Peyer's patch (tissue), 4 donors: Measurements from ENCODE around the gene ATP2B2. TPM values are rescaled to one million over a fixed set of nuclear protein-coding genes. Genes with fewer than 3 reads are reported as not detected.
A peak's percentile ranks its signal among the peaks of the same experiment; 100 is the strongest.

Experiments used
- DNase-seq, 3 donors: peaks; one replicate each; pipeline ENCODE4 v3.0.0-alpha.2; 2017 to 2019
- H3K27ac ChIP-seq, 4 donors: fragments of 200-600 bp; sonication (generic); one replicate each; pipeline ENCODE4 v1.5.1; 2016 to 2019
- H3K27me3 ChIP-seq, 2 donors: fragments of 200-600 bp; sonication (generic); one replicate each; pipeline ENCODE4 v1.5.1; 2019
- H3K36me3 ChIP-seq, 3 donors: fragments of 200-600 bp; sonication (generic); one replicate each; pipeline ENCODE4 v1.5.1; 2016 to 2019
- H3K4me1 ChIP-seq, 4 donors: fragments of 200-600 bp; sonication (generic); one replicate each; pipeline ENCODE4 v1.5.1; 2016 to 2019
- H3K4me3 ChIP-seq, 4 donors: fragments of 200-600 bp; sonication (generic); 1 replicate in 3 of 4; 2 replicates in 1 of 4; pipeline ENCODE4 v1.5.1; 2016 to 2019; ENCODE audit warnings: mild to moderate bottlenecking in 1 of 4
- H3K9me3 ChIP-seq, 4 donors: fragments of 200-600 bp; sonication (generic); one replicate each; pipeline ENCODE4 v1.5.1; 2016 to 2019; ENCODE audit warnings: mild to moderate bottlenecking in 1 of 4
- POLR2A ChIP-seq, 2 donors: fragments of 450-650 bp; IDR thresholded peaks; one replicate each; pipeline ENCODE4 v1.5.1; 2017; ENCODE audit warnings: antibody characterized with exemption in 2 of 2, mild to moderate bottlenecking in 2 of 2, moderate library complexity in 2 of 2
- total RNA-seq, 4 donors: library from RNA; depleted of rRNA; stranded (reverse); fragments of >200 nt; gene quantifications; one replicate each; pipeline ENCODE4 v1.1.0, GENCODE V29; 2016
- TF ChIP-seq, protein P1 (sequence below), 6 experiments: fragments of 450-650 bp in 4 of 6; fragments of 200-600 bp in 2 of 6; sonication (generic) in 1 of 6; IDR thresholded peaks; one replicate each; pipeline ENCODE4 v1.5.1; 2017 to 2019; ENCODE audit warnings: antibody characterized with exemption in 6 of 6, mild to moderate bottlenecking in 3 of 6, moderate library complexity in 1 of 6

The ATP2B2 gene
- total RNA-seq, 4 donors from 2014 or later = not detected

DNA sequence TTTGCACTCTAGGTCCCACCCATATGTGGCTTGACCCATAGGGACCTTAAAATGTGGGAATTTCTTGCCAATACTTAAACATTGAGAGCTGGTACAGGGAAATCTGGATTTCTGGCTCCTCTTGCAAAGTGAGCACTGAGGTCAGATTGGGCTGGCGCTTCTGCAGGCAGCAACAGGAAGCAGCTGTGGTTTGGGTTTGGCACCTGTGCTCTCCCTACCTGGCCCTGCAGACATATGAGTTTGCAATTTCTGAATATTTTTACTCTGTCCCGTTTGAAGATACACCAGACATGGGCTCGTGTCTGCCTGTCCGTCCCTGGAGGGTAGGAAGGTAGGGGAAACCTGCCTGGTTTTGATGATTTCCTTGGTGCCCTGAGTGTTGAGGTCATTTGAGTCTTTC lies 109.7 kb downstream of the ATP2B2 start:
- H3K27ac ChIP-seq = peak overlapping the region in 1 of 4 donors; percentile 49
- TF ChIP-seq, protein P1, sequence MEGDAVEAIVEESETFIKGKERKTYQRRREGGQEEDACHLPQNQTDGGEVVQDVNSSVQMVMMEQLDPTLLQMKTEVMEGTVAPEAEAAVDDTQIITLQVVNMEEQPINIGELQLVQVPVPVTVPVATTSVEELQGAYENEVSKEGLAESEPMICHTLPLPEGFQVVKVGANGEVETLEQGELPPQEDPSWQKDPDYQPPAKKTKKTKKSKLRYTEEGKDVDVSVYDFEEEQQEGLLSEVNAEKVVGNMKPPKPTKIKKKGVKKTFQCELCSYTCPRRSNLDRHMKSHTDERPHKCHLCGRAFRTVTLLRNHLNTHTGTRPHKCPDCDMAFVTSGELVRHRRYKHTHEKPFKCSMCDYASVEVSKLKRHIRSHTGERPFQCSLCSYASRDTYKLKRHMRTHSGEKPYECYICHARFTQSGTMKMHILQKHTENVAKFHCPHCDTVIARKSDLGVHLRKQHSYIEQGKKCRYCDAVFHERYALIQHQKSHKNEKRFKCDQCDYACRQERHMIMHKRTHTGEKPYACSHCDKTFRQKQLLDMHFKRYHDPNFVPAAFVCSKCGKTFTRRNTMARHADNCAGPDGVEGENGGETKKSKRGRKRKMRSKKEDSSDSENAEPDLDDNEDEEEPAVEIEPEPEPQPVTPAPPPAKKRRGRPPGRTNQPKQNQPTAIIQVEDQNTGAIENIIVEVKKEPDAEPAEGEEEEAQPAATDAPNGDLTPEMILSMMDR (IDR thresholded peaks at IDR 0.05) = no peak
- no peak for TF ChIP-seq POLR2A (IDR thresholded peaks at IDR 0.05)
- H3K4me3 ChIP-seq = no peak overlapping the region
- peaks cover 0 to 23% (median 11%) of the 10 kb centered on the region in 4 donors for H3K4me1 ChIP-seq
- peak; percentile 32 to 78 (median 70) for DNase-seq
- no peaks in the 10 kb centered on the region for H3K36me3 ChIP-seq
- no peaks in the 10 kb centered on the region for H3K9me3 ChIP-seq
- no peaks in the 10 kb centered on the region for H3K27me3 ChIP-seq

DNA sequence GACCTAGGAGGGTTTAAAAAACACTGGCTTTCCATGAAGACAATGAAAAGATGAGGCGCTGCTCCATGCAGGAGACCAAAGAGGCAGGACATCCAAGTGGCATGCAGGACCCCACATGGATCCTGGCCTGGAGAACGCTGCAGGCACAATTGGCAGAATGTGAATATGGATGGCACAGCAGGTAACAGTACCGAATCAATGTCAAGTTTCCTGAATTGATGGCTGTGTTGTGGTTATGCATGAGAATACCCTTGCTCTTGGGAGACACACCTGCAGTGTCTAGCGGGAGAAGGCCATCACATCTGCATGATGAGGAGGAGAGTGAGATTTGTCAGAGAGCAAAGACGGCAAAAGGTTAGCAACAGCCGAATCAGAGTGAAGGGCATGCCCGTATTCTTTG lies 110.2 kb downstream of the ATP2B2 start:
- no peak for TF ChIP-seq POLR2A (IDR thresholded peaks at IDR 0.05)
- TF ChIP-seq, protein P1 (IDR thresholded peaks at IDR 0.05) = no peak
- H3K9me3 ChIP-seq = no peaks in the 10 kb centered on the region

DNA sequence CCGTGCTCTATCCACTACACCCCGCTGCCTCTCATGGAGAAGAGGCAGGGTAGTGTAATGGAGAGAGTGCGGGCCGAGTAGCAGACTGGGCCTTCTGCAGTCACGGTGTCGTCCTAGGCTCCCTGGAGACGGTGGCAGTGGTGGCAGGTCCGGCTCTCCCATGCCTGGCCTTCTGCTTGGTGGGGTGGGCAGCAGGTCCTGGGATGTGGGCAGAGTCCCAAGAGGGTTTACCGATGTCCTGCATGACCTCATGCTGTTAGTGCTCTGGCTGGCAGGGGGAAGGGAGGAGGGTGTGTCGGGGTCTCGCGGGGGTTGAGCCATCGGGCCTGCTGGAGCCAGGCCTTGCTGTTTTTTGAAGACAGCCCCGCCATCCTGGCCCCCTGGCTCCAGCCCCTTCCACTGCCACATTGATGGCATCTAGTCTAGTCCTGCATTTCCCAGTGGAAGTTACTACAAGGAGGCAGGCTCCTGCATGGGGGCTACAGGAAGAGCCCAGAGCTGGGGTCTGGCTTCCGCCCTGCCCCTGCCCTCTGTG lies 110.8 kb downstream of the ATP2B2 start:
- Histone ChIP-seq H3K27me3 (no peaks in the 10 kb centered on the region), H3K27ac (no peak overlapping the region), H3K4me3 (no peak overlapping the region), H3K4me1 (peaks cover 0 to 26% (median 12%) of the 10 kb centered on the region in 4 donors), H3K9me3 (no peaks in the 10 kb centered on the region), H3K36me3 (no peaks in the 10 kb centered on the region)
- DNase-seq = peak in 1 of 3 donors; percentile 27
- TF ChIP-seq, protein P1 (IDR thresholded peaks at IDR 0.05) = no peak
- TF ChIP-seq POLR2A (IDR thresholded peaks at IDR 0.05) = no peak

More for the DNA sequence above, 110.2 kb downstream of the ATP2B2 start:
- H3K4me3 ChIP-seq = no peak overlapping the region
- H3K27me3 ChIP-seq = no peaks in the 10 kb centered on the region
- H3K27ac ChIP-seq = no peak overlapping the region
- peaks cover 0 to 26% (median 12%) of the 10 kb centered on the region in 4 donors for H3K4me1 ChIP-seq
- no peaks in the 10 kb centered on the region for H3K36me3 ChIP-seq
- no peak for DNase-seq

DNA sequence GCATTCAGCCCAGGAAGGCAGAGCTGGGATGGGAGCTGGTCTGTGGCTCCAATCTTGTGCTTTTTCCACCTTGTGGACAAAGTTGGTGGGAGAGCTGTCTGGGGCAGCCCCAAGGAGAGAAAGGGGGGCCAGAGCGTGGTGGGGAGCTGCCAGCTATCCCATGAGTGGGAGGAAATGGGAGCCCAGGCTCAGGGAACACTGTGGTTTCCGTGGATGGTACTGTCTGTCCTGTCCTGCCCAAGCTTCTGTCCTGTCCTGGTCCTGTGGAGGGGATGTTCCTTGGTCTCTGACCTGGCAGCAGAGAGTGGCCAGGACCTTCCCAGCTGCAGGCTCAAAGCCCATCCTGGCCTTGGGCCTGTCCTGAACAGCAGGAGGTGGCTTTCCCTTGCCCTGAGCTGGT lies 111.9 kb downstream of the ATP2B2 start:
- no peaks in the 10 kb centered on the region for H3K27me3 ChIP-seq
- DNase-seq = peak in 1 of 3 donors; percentile 21
- no peaks in the 10 kb centered on the region for H3K36me3 ChIP-seq
- H3K4me3 ChIP-seq = no peak overlapping the region
- H3K9me3 ChIP-seq = peaks cover 0 to 4% (median 0%) of the 10 kb centered on the region in 4 donors
- H3K27ac ChIP-seq = no peak overlapping the region
- H3K4me1 ChIP-seq = peaks cover 0 to 30% (median 12%) of the 10 kb centered on the region in 4 donors
- TF ChIP-seq, protein P1 (IDR thresholded peaks at IDR 0.05) = no peak
- TF ChIP-seq POLR2A (IDR thresholded peaks at IDR 0.05) = no peak

DNA sequence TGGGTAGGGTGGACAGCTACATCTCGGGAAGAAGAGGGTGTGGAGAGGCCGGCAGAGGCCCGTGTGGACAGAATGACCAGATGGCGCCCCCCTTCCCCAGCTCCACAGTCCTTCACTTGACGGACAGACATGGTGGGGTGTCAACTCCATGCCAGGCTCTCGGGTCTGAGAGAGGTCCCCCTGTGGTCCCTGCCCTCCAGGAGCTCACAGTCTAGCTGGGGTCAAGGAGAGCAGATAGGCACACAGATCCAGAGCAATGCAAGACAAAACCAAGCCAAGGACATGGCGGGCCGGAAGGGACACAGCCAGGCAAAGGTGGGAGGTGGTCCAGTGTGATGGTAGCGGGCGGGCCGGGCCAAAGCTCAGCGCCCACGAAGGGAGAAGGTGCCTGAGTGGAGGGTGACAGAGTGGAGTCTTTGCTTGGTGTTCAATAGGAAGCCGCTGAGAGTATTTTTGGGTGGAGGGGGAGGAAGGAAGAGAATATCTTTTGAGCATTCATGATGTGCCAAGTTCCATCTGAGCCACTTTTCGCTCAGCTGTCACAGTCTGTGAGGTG lies 112.4 kb downstream of the ATP2B2 start:
- H3K36me3 ChIP-seq = no peaks in the 10 kb centered on the region
- peaks cover 0 to 4% (median 0%) of the 10 kb centered on the region in 4 donors for H3K9me3 ChIP-seq
- DNase-seq = peak in 1 of 3 donors; percentile 30
- TF ChIP-seq POLR2A (IDR thresholded peaks at IDR 0.05) = no peak
- TF ChIP-seq, protein P1 (IDR thresholded peaks at IDR 0.05) = no peak
- no peak overlapping the region for H3K4me3 ChIP-seq
- no peak overlapping the region for H3K27ac ChIP-seq
- peaks cover 0 to 30% (median 12%) of the 10 kb centered on the region in 4 donors for H3K4me1 ChIP-seq
- no peaks in the 10 kb centered on the region for H3K27me3 ChIP-seq
